ENCODE results near the gene CHST14. TPM values are rescaled to one million over a fixed set of nuclear protein-coding genes. Genes with fewer than 3 reads are reported as not detected.
A peak's percentile ranks its signal among the peaks of the same experiment; 100 is the strongest.

CHST14 gene, protein sequence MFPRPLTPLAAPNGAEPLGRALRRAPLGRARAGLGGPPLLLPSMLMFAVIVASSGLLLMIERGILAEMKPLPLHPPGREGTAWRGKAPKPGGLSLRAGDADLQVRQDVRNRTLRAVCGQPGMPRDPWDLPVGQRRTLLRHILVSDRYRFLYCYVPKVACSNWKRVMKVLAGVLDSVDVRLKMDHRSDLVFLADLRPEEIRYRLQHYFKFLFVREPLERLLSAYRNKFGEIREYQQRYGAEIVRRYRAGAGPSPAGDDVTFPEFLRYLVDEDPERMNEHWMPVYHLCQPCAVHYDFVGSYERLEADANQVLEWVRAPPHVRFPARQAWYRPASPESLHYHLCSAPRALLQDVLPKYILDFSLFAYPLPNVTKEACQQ
- 5.1 TPM for total RNA-seq
- polyA plus RNA-seq, result 11.9 TPM
- long read RNA-seq, donor 1, result 0 reads
- long read RNA-seq, donor 2, result 0 reads
- long read RNA-seq, donor 3, transcript CHST14-201 (1 exons, 3,574 nt), result major isoform, 9 of 9 reads
- long read RNA-seq, donor 3, partial matches to known transcripts, result 0 of 9 reads
- long read RNA-seq, donor 3, other reads (novel, unspliced or antisense), result 0 of 9 reads
- long read RNA-seq, donor 4, transcript CHST14-201 (1 exons, 3,574 nt), result major isoform, 7 of 7 reads
- long read RNA-seq, donor 4, partial matches to known transcripts, result 0 of 7 reads
- long read RNA-seq, donor 4, other reads (novel, unspliced or antisense), result 0 of 7 reads
- long read RNA-seq, donor 5, transcript CHST14-201 (1 exons, 3,574 nt), result major isoform, 24 of 24 reads
- long read RNA-seq, donor 5, partial matches to known transcripts, result 0 of 24 reads
- long read RNA-seq, donor 5, other reads (novel, unspliced or antisense), result 0 of 24 reads
- long read RNA-seq, donor 6, transcript CHST14-201 (1 exons, 3,574 nt), result major isoform, 10 of 10 reads
- long read RNA-seq, donor 6, partial matches to known transcripts, result 0 of 10 reads
- long read RNA-seq, donor 6, other reads (novel, unspliced or antisense), result 0 of 10 reads
- long read RNA-seq, donor 7, transcript CHST14-201 (1 exons, 3,574 nt), result major isoform, 8 of 8 reads
- long read RNA-seq, donor 7, partial matches to known transcripts, result 0 of 8 reads
- long read RNA-seq, donor 7, other reads (novel, unspliced or antisense), result 0 of 8 reads
- long read RNA-seq, donor 8, transcript CHST14-201 (1 exons, 3,574 nt), result major isoform, 5 of 5 reads
- long read RNA-seq, donor 8, partial matches to known transcripts, result 0 of 5 reads
- long read RNA-seq, donor 8, other reads (novel, unspliced or antisense), result 0 of 5 reads
- long read RNA-seq, donor 9, transcript CHST14-201 (1 exons, 3,574 nt), result major isoform, 6 of 6 reads
- long read RNA-seq, donor 9, partial matches to known transcripts, result 0 of 6 reads
- long read RNA-seq, donor 9, other reads (novel, unspliced or antisense), result 0 of 6 reads
- long read RNA-seq, donor 10, transcript CHST14-201 (1 exons, 3,574 nt), result major isoform, 7 of 7 reads
- long read RNA-seq, donor 10, partial matches to known transcripts, result 0 of 7 reads
- long read RNA-seq, donor 10, other reads (novel, unspliced or antisense), result 0 of 7 reads

DNA sequence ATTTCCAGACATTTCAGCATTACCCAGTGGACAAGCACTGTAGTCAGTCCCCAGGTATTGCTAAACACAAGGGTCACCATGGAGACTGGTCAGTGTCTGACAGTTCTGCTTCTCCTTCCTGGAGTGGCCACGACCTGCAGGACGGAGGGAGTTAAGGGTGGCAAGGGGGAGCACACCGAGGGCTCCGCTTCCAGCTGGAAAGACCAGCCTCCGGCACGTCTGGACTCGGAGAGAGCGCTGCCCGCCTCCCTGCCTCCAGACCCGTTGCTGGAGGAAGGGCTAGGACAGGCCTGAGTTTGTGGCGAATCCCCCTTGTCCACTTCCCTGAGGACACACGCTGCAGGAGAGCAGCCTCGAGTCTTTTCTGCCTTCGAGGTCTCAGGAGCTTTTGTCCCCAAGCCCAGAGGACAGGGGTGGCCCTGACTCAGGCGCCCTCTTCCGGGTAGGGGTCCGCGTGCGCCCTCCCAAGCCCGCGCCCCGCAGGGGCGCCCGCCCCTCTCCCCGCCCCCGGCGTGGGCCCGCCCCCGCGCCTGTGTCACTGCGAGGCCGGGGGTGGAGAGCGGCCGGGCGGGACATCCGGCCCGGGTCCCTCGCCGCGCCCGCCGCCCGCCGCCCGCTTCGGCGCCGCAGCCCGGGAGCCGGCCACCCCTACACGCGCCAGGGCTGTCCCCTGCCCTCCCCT is at the start of gene CHST14:
Gene CHST14, plus strand, starts transcription at position 562 of the 682 bp plus-strand sequence. CDS start 230 bp downstream, outside the sequence.
- Histone ChIP-seq H3K27me3 (ENCODE audit: control insufficient read depth in 2 of 2, insufficient read depth in 1 of 2, low read length in 1 of 2) (peaks cover 0 to 7% of the 10 kb centered on the region in 2 donors), H3K36me3 (ENCODE audit: control insufficient read depth in 2 of 2, insufficient read depth in 2 of 2, low read length in 1 of 2) (peaks cover 7 to 15% of the 10 kb centered on the region in 2 donors), H3K4me3 (ENCODE audit: low read length in 2 of 2) (peak within 1 kb of the TSS; percentile 61 to 87), H3K4me1 (ENCODE audit: control insufficient read depth in 2 of 2, insufficient read depth in 2 of 2, low read length in 2 of 2) (peaks cover 11 to 21% of the 10 kb centered on the region in 2 donors), H3K9me3 (ENCODE audit: control insufficient read depth in 2 of 2, insufficient read depth in 1 of 2, low read length in 1 of 2) (no peaks in the 10 kb centered on the region), H3K27ac (ENCODE audit: low read depth in 1 of 2, low read length in 1 of 2) (peak within 1 kb of the TSS; percentile 47 to 61)
- 9% methylated on average over 52 of the region's 52 CpGs for WGBS
- peak in 6 of 9 donors; percentile 42 to 80 (median 58) for DNase-seq (ENCODE audit: low read depth in 6 of 9, low spot score in 9 of 9)

DNA sequence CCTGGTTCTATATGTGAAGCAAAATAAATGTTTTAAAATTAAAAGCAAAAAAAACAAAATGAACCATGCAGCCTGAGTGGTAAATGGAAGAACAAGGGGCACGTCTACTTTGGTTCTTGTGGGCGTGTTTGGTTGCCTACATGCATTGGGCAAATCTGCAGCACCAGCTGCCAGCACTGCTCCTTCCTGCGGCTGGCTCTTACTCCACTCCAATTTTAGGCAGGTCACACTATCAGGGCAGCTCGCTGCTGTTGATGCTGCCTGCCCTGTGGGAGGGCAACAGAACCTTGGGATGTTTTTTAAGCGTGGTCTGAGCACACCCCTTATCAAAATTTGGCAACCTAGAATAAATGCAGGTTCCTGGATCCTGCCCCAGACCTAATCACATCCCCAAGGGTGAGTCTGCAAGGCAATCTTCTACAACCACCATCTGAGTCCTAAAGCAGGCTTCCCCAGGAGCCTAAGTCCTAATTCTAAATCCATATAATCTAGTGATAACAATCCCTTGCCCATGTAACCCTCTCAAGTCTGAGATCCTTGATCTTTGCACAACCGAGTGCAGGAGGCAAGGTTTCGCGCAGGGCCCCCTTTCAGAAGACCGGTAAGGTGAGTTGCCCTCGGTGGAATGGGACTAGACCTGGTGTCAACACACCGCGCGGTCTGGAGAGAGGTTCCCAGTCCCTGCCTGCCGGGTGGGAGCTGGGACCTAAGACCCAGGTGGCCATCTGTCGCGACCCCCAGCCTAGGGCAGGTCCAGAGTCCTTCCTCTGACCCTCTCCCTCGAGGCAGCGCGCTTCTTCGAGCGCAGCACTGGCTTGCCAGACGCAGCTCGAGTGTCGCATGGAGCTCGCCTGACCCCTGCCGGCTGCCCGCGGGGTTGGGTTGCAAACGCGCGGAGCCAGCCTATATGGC is 49.3 kb upstream of the CHST14 start:
- Histone ChIP-seq H3K4me3 (ENCODE audit: low read length in 2 of 2) (no peak overlapping the region), H3K27me3 (ENCODE audit: control insufficient read depth in 2 of 2, insufficient read depth in 1 of 2, low read length in 1 of 2) (peaks cover 0 to 5% of the 10 kb centered on the region in 2 donors), H3K4me1 (ENCODE audit: control insufficient read depth in 2 of 2, insufficient read depth in 2 of 2, low read length in 2 of 2) (peaks cover 0 to 5% of the 10 kb centered on the region in 2 donors), H3K9me3 (ENCODE audit: control insufficient read depth in 2 of 2, insufficient read depth in 1 of 2, low read length in 1 of 2) (no peaks in the 10 kb centered on the region), H3K27ac (ENCODE audit: low read depth in 1 of 2, low read length in 1 of 2) (no peak overlapping the region), H3K36me3 (ENCODE audit: control insufficient read depth in 2 of 2, insufficient read depth in 2 of 2, low read length in 1 of 2) (peaks cover 15 to 17% of the 10 kb centered on the region in 2 donors)
- 25% methylated on average over 31 of the region's 31 CpGs for WGBS
- peak in 5 of 9 donors; percentile 47 to 80 (median 73) for DNase-seq (ENCODE audit: low read depth in 6 of 9, low spot score in 9 of 9)

DNA sequence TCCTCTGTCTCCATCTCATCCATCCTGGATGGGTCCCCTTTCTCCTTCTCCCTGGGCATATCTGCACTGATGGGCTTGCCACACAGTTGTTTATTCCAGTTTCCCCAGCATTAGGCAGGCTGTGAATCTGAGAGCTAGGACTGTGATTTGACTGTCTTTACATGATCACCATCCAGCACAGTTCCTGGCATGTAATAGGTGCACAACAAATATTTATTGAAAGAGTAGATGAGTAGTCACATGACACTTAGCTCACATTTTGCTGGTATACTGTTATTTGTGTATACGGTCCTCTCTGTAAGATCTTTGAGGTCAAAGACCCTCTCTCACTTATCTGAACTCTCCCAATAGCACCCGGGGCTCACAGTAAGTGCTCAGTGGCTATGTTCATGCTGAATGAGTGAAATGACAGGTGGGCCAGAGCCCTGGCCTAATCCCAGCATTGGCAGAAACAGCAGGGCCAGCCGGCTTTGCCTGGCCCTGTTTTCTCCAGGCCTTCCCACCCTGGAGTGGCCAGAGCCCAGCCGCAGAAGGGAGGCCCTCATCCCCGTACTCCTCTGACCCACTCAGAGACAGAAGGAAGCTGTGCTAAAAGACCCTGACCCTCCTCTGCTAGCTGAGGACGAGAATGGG is 46.2 kb upstream of the CHST14 start:
- Histone ChIP-seq H3K27ac (ENCODE audit: low read depth in 1 of 2, low read length in 1 of 2) (no peak overlapping the region), H3K9me3 (ENCODE audit: control insufficient read depth in 2 of 2, insufficient read depth in 1 of 2, low read length in 1 of 2) (no peaks in the 10 kb centered on the region), H3K36me3 (ENCODE audit: control insufficient read depth in 2 of 2, insufficient read depth in 2 of 2, low read length in 1 of 2) (no peaks in the 10 kb centered on the region), H3K4me3 (ENCODE audit: low read length in 2 of 2) (no peak overlapping the region), H3K4me1 (ENCODE audit: control insufficient read depth in 2 of 2, insufficient read depth in 2 of 2, low read length in 2 of 2) (peaks cover 0 to 5% of the 10 kb centered on the region in 2 donors), H3K27me3 (ENCODE audit: control insufficient read depth in 2 of 2, insufficient read depth in 1 of 2, low read length in 1 of 2) (peaks cover 0 to 5% of the 10 kb centered on the region in 2 donors)
- no peak for DNase-seq (ENCODE audit: low read depth in 6 of 9, low spot score in 9 of 9)
- WGBS, result 97% methylated on average over 6 of the region's 6 CpGs

DNA sequence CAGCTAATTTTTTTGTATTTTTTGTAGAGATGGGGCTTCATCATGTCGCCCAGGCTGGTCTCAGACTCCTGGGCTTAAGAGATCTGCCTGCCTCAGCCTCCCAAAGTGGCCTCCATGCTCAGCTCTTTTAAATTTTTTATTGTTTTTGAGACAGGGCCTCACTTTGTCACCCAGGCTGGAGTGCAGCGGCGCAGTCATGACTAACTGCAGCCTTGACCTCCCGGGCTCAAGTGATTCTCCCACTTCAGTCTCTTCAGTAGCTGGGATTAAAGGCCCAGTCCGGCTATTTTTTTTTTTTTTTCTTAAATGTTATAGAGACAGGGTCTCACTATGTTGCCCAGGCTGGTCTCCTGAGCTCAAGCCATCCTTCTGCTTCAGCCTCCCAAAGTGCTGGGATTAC is 45.1 kb upstream of the CHST14 start:
- Histone ChIP-seq H3K4me1 (ENCODE audit: control insufficient read depth in 2 of 2, insufficient read depth in 2 of 2, low read length in 2 of 2) (peaks cover 0 to 5% of the 10 kb centered on the region in 2 donors), H3K9me3 (ENCODE audit: control insufficient read depth in 2 of 2, insufficient read depth in 1 of 2, low read length in 1 of 2) (no peaks in the 10 kb centered on the region), H3K36me3 (ENCODE audit: control insufficient read depth in 2 of 2, insufficient read depth in 2 of 2, low read length in 1 of 2) (no peaks in the 10 kb centered on the region), H3K27ac (ENCODE audit: low read depth in 1 of 2, low read length in 1 of 2) (no peak overlapping the region), H3K27me3 (ENCODE audit: control insufficient read depth in 2 of 2, insufficient read depth in 1 of 2, low read length in 1 of 2) (peaks cover 0 to 10% of the 10 kb centered on the region in 2 donors), H3K4me3 (ENCODE audit: low read length in 2 of 2) (no peak overlapping the region)
- over 99% methylated on average over 5 of the region's 5 CpGs for WGBS
- no peak for DNase-seq (ENCODE audit: low read depth in 6 of 9, low spot score in 9 of 9)

DNA sequence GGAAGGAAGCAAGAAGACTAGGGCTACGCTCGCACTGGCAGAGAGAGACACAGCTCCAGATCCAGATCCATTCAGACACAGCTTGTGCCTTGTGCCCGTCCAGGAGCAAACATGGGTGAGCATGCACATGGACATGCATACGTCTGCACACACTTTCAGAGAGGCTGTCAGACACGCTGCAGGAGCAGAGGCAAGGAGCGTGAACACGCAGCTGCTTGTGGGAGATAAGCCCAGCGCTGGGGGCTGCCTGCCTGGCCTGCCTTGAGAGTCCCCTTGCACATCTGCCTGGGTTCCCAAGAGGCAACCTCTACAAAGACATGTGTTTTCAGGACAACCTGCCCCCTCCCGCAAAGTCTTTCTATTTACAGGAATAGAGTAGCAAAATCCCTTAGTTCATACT is 43.6 kb upstream of the CHST14 start:
- no peak overlapping the region for H3K4me3 ChIP-seq (ENCODE audit: low read length in 2 of 2)
- H3K9me3 ChIP-seq (ENCODE audit: control insufficient read depth in 2 of 2, insufficient read depth in 1 of 2, low read length in 1 of 2), result no peaks in the 10 kb centered on the region
- H3K27ac ChIP-seq (ENCODE audit: low read depth in 1 of 2, low read length in 1 of 2), result no peak overlapping the region
- 95% methylated on average over 9 of the region's 9 CpGs for WGBS
- DNase-seq (ENCODE audit: low read depth in 6 of 9, low spot score in 9 of 9), result no peak
- H3K36me3 ChIP-seq (ENCODE audit: control insufficient read depth in 2 of 2, insufficient read depth in 2 of 2, low read length in 1 of 2), result no peaks in the 10 kb centered on the region
- no peaks in the 10 kb centered on the region for H3K4me1 ChIP-seq (ENCODE audit: control insufficient read depth in 2 of 2, insufficient read depth in 2 of 2, low read length in 2 of 2)
- peaks cover 0 to 5% of the 10 kb centered on the region in 2 donors for H3K27me3 ChIP-seq (ENCODE audit: control insufficient read depth in 2 of 2, insufficient read depth in 1 of 2, low read length in 1 of 2)

DNA sequence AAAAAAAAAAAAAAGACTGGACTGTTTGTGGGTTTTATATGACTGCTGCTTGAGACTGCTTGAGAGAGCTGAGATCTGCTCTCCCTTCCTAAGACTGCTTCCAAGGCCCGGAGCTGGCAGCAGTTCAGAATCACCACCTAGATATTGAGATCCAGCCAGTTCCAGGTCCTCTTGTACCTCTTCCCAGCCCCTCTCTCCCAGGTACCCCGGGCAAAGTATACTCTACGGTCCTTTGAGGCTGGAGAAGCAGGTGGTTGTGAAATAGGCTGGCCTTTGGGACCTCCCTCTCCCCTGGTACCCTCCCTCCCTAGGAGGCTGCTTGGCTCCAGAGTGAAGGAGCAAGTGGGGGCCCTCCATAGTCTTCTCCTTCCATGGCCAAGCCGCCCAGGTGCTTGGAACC is 42.6 kb upstream of the CHST14 start:
- no peak overlapping the region for H3K4me3 ChIP-seq (ENCODE audit: low read length in 2 of 2)
- H3K4me1 ChIP-seq (ENCODE audit: control insufficient read depth in 2 of 2, insufficient read depth in 2 of 2, low read length in 2 of 2), result no peaks in the 10 kb centered on the region
- H3K9me3 ChIP-seq (ENCODE audit: control insufficient read depth in 2 of 2, insufficient read depth in 1 of 2, low read length in 1 of 2), result no peaks in the 10 kb centered on the region
- peaks cover 0 to 5% of the 10 kb centered on the region in 2 donors for H3K27me3 ChIP-seq (ENCODE audit: control insufficient read depth in 2 of 2, insufficient read depth in 1 of 2, low read length in 1 of 2)
- no peak for DNase-seq (ENCODE audit: low read depth in 6 of 9, low spot score in 9 of 9)
- no peak overlapping the region for H3K27ac ChIP-seq (ENCODE audit: low read depth in 1 of 2, low read length in 1 of 2)
- 93% methylated on average over 4 of the region's 4 CpGs for WGBS
- H3K36me3 ChIP-seq (ENCODE audit: control insufficient read depth in 2 of 2, insufficient read depth in 2 of 2, low read length in 1 of 2), result no peaks in the 10 kb centered on the region

DNA sequence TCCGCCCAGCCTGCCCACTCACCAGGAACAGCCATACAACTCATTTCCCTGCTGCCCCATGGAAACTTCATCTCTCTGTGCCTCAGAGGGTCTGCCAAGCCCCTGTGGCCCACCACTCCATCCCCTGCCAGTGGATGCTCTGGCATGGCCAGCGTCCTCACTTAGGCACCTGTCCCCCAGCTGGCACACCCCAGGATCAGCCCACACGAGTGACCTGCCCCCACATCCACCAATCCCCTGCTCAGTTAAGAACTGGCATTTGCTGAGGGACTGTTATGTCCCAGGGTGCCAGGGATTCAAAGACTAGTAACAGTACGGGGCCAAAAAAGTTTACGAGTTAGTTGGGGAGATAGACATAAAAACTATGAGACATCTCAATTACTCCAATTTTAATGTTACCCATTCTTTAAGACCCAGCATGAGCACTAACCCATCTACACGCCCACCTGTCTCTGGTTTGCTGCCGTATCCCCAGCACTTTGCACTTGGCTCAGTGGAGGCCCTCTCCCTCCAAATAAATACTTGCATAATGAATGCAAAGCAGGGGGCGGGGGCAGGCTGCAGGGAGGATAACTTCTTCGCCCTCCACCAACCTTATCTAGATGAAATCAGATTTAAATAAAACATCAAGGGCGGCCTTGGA is 41.6 kb upstream of the CHST14 start:
- Histone ChIP-seq H3K9me3 (ENCODE audit: control insufficient read depth in 2 of 2, insufficient read depth in 1 of 2, low read length in 1 of 2) (no peaks in the 10 kb centered on the region), H3K4me1 (ENCODE audit: control insufficient read depth in 2 of 2, insufficient read depth in 2 of 2, low read length in 2 of 2) (no peaks in the 10 kb centered on the region), H3K27ac (ENCODE audit: low read depth in 1 of 2, low read length in 1 of 2) (no peak overlapping the region), H3K36me3 (ENCODE audit: control insufficient read depth in 2 of 2, insufficient read depth in 2 of 2, low read length in 1 of 2) (no peaks in the 10 kb centered on the region), H3K27me3 (ENCODE audit: control insufficient read depth in 2 of 2, insufficient read depth in 1 of 2, low read length in 1 of 2) (peaks cover 0 to 9% of the 10 kb centered on the region in 2 donors), H3K4me3 (ENCODE audit: low read length in 2 of 2) (no peak overlapping the region)
- WGBS, result 94% methylated on average over 10 of the region's 10 CpGs
- DNase-seq (ENCODE audit: low read depth in 6 of 9, low spot score in 9 of 9), result no peak

Measured in thymus (tissue), 14 donors.